HL-60/S4 treated with phorbol 12-myristate 13-acetate at 8.2 ng/mL for 4 days and 3 days (cell line): Measurements from ENCODE around the gene OSBPL9.
"Not testable (repeated sequence)": the region's sequence is repeated elsewhere in the genome, so short reads cannot be mapped to it uniquely, and the experiment has no call there.

ENCODE experiments used
- in situ Hi-C: fragments of 300-500 bp; cut with MboI; formaldehyde crosslinking; loops from 2 replicates; pipeline ENCODE4 v1.15.0; 2022; ENCODE audit warnings: low sequenced_read_pairs

The OSBPL9 gene

GRCh38 chr1:51699391-51699790 lies 82.5 kb downstream of the OSBPL9 start:
- in situ Hi-C loops, result no loop called here

GRCh38 chr1:51701782-51702181 lies 84.9 kb downstream of the OSBPL9 start:
- in situ Hi-C loops, result not testable (repeated sequence)

GRCh38 chr1:51702220-51702619 lies 85.3 kb downstream of the OSBPL9 start:
- in situ Hi-C loops, result not testable (repeated sequence)

- in situ Hi-C loops, result no loop called here
Observed at GRCh38 chr1:51705035-51705434, 88.1 kb downstream of the OSBPL9 start.

- in situ Hi-C loops, result no loop called here
Observed at GRCh38 chr1:51708911-51709760, 92.2 kb downstream of the OSBPL9 start.

- in situ Hi-C loops, result no loop called here
Observed at GRCh38 chr1:51709951-51710350, 93.1 kb downstream of the OSBPL9 start.

- in situ Hi-C loops, result no loop called here
Observed at GRCh38 chr1:51712590-51712989, 95.7 kb downstream of the OSBPL9 start.

- in situ Hi-C loops, result no loop called here
Observed at GRCh38 chr1:51714374-51715019, 97.6 kb downstream of the OSBPL9 start.

- in situ Hi-C loops, result no loop called here
Observed at GRCh38 chr1:51715369-51715768, 98.5 kb downstream of the OSBPL9 start.

GRCh38 chr1:51716746-51717145 lies 99.9 kb downstream of the OSBPL9 start:
- in situ Hi-C loops, result no loop called here

- in situ Hi-C loops, result no loop called here
Observed at GRCh38 chr1:51717842-51718241, 101.0 kb downstream of the OSBPL9 start.

- in situ Hi-C loops, result no loop called here
Observed at GRCh38 chr1:51719146-51719545, 102.3 kb downstream of the OSBPL9 start.

GRCh38 chr1:51724797-51725196 lies 107.9 kb downstream of the OSBPL9 start:
- in situ Hi-C loops, result no loop called here

GRCh38 chr1:51726051-51726450 lies 109.2 kb downstream of the OSBPL9 start:
- in situ Hi-C loops, result no loop called here

- in situ Hi-C loops, result no loop called here
Observed at GRCh38 chr1:51726544-51727225, 109.8 kb downstream of the OSBPL9 start.

GRCh38 chr1:51727366-51727765 lies 110.5 kb downstream of the OSBPL9 start:
- in situ Hi-C loops, result no loop called here

- in situ Hi-C loops, result no loop called here
Observed at GRCh38 chr1:51728611-51729155, 111.8 kb downstream of the OSBPL9 start.

GRCh38 chr1:51729156-51729823 lies 112.4 kb downstream of the OSBPL9 start:
- in situ Hi-C loops, result no loop called here

GRCh38 chr1:51729824-51730301 lies 113.0 kb downstream of the OSBPL9 start:
- in situ Hi-C loops, result no loop called here

- in situ Hi-C loops, result no loop called here
Observed at GRCh38 chr1:51731998-51732397, 115.1 kb downstream of the OSBPL9 start.
